Psoas muscle (tissue), 8 donors: Measurements from ENCODE around the gene OPRL1. TPM values are rescaled to one million over a fixed set of nuclear protein-coding genes. Genes with fewer than 3 reads are reported as not detected.

Source experiments
- ATAC-seq, 4 donors: fragments of 200-7000 bp; cut with Tn5 transposase; one replicate each; pipeline ENCODE4 v1.9.1; 2020; ENCODE audit warnings: moderate library complexity in 3 of 4, mild to moderate bottlenecking in 2 of 4
- DNase-seq, 2 donors: peaks; one replicate each; pipeline ENCODE4 v3.0.0-alpha.2; 2020
- H3K27ac ChIP-seq: fragments of 200-600 bp; one replicate; pipeline ENCODE4 v1.8.0; 2022
- H3K27me3 ChIP-seq, 3 donors: fragments of 200-600 bp in 1 of 3; one replicate each; pipeline versions ENCODE4 v1.6.1 to v1.8.0; 2013 to 2022; ENCODE audit warnings: low read length in 2 of 3, mild to moderate bottlenecking in 2 of 3, moderate library complexity in 1 of 3; ENCODE audit not compliant: insufficient read depth in 3 of 3
- H3K36me3 ChIP-seq, 2 donors: fragments of 200-600 bp in 1 of 2; one replicate each; pipeline versions ENCODE4 v1.6.1 to v1.8.0; 2013 to 2022; ENCODE audit warnings: low read depth in 1 of 2, mild to moderate bottlenecking in 1 of 2, moderate library complexity in 1 of 2; ENCODE audit not compliant: insufficient read depth in 1 of 2
- H3K4me1 ChIP-seq: fragments of 200-600 bp; one replicate; pipeline ENCODE4 v1.8.0; 2022
- H3K4me3 ChIP-seq: fragments of 200-600 bp; one replicate; pipeline ENCODE4 v1.8.0; 2022; ENCODE audit warnings: mild to moderate bottlenecking
- H3K9me3 ChIP-seq: fragments of 200-600 bp; one replicate; pipeline ENCODE4 v1.8.0; 2022
- WGBS, 3 donors: extraction: QIAGEN DNeasy Blood & Tissue Kit; methylation state at CpG; one replicate each; pipeline versions ENCODE4 v1.1.6 to v1.1.7; 2013; 5-methylcytosine and 5-hydroxymethylcytosine counted together
- intact Hi-C, 2 donors: fragments of 100-400 bp; cut with DNase I; formaldehyde crosslinking; loops; one replicate each; pipeline versions ENCODE4 v1.11.0 to v1.14.2; 2022
- polyA plus RNA-seq, 3 donors: library from polyadenylated mRNA; stranded (reverse); fragments of 200-250 nt; gene quantifications; one replicate each; pipeline ENCODE4 v1.2.3, GENCODE V29; 2013
- total RNA-seq, 4 donors: library from RNA; stranded (reverse); fragmentation: NEBNext Ultra II Directional in 2 of 4; extraction: Animal tissue kit (Norgen Biotek cat#: 25700) in 2 of 4; gene quantifications; one replicate each; pipeline versions ENCODE4 v1.2.1 to v1.2.4, GENCODE V29; 2021 to 2023
- TF ChIP-seq, protein P1 (sequence below): fragments of 200-600 bp; IDR thresholded peaks from one replicate; pipeline ENCODE4 v1.8.0; 2022; ENCODE audit warnings: antibody characterized with exemption
- donor health status: healthy with polysubstance abuse.
- donor health status: DM: no; HTN: no; CAD: no; lungs with moderate emphysema.
- donor health status: Bipolar disorder and iron deficiency.
- donor health status: healthy.
- donor health status: DM: yes; HTN: yes; CAD: no.
- donor health status: DM: no; HTN: no; CAD: no.
- donor health status: DM: no; HTN: no; CAD: no.
- donor health status: DM: yes; HTN: yes; CAD: no.

Gene OPRL1
- total and polyA plus RNA-seq, 7 donors: 0.03 to 0.94 (median 0.17) TPM

DNA sequence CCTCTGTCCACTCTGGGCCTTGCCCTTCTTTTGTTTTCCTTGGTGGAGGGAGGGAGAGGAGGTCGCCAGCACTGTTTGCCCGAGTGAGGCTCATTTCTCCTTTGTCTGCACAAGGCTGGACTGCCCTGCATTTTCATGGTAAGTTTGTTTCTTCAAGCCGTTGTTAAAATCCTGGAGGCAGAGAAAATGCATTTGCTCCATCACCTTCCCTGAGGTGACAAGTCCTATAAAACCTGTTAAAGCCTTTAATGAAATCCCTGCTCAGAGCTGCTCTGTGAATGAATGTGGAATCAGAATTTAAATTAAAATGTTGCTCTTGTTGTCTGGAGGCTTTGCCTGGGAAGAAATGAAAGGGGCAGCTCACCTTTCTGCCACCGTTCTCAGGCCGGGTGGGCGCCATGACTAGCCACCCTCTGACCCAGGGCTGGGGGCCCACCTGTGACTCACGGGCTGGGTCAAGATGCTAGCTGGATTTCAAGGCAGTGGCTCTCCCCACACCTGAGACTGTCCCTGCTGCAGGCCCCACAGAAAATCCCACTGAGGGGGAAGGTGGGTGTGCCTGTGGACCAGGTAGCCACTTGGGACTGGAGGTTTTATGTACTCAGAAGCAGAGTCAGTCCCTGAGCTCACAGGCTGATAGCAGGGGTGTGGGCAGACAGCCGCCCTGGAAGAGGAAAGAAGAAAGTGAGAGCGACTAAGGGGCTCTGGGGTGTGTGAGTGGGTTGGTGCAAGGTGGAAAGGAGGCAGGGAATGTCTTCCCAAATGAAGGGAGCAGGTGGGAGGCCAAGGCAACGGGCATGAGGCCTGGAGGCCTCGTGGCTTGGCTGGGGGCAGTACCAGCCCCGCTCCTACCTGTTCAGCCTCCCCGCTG lies 60.4 kb downstream of the OPRL1 start:
- TF ChIP-seq, protein P1, sequence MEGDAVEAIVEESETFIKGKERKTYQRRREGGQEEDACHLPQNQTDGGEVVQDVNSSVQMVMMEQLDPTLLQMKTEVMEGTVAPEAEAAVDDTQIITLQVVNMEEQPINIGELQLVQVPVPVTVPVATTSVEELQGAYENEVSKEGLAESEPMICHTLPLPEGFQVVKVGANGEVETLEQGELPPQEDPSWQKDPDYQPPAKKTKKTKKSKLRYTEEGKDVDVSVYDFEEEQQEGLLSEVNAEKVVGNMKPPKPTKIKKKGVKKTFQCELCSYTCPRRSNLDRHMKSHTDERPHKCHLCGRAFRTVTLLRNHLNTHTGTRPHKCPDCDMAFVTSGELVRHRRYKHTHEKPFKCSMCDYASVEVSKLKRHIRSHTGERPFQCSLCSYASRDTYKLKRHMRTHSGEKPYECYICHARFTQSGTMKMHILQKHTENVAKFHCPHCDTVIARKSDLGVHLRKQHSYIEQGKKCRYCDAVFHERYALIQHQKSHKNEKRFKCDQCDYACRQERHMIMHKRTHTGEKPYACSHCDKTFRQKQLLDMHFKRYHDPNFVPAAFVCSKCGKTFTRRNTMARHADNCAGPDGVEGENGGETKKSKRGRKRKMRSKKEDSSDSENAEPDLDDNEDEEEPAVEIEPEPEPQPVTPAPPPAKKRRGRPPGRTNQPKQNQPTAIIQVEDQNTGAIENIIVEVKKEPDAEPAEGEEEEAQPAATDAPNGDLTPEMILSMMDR: no peak
- 71 to 79% (median 75%) methylated on average over 13 of the region's 13 CpGs for WGBS, 3 donors
- H3K4me1 ChIP-seq: no peaks in the 10 kb centered on the region

DNA sequence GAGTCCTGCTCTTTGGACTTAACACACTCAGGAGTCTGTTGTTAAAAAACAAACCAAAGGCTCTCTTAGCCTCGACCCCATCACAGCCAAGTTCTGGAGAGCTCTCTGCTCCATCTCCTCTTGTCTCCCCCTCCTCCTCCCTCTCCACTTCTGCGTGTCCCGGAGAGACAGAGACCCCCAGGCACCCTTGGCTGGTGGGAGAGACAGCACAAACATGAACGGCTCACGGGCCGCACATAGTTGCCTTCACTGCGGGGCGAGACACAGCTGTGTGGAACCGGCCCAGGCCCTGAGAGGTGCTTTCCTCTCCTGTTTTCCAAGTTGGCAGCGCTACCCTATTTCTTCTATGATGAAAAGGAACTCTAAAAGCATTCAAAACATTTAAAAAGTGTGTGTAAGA lies 61.1 kb downstream of the OPRL1 start:
- Histone ChIP-seq H3K9me3 (no peaks in the 10 kb centered on the region), H3K4me1 (no peaks in the 10 kb centered on the region), H3K27me3 (peaks cover 0 to 21% (median 4%) of the 10 kb centered on the region in 3 donors), H3K36me3 (no peaks in the 10 kb centered on the region), H3K4me3 (no peak overlapping the region), H3K27ac (no peak overlapping the region)
- TF ChIP-seq, protein P1: no peak
- WGBS, 3 donors: 66 to 84% (median 69%) methylated on average over 10 of the region's 10 CpGs
- intact Hi-C loops: no loop called here
- DNase-seq (no peak), ATAC-seq (no peak)

More for the DNA sequence above, 60.4 kb downstream of the OPRL1 start:
- Histone ChIP-seq H3K27me3 (peaks cover 0 to 20% (median 8%) of the 10 kb centered on the region in 3 donors), H3K9me3 (no peaks in the 10 kb centered on the region), H3K27ac (no peak overlapping the region), H3K4me3 (no peak overlapping the region), H3K36me3 (no peaks in the 10 kb centered on the region)
- DNase-seq (no peak), ATAC-seq (no peak)
- intact Hi-C loops: no loop called here

DNA sequence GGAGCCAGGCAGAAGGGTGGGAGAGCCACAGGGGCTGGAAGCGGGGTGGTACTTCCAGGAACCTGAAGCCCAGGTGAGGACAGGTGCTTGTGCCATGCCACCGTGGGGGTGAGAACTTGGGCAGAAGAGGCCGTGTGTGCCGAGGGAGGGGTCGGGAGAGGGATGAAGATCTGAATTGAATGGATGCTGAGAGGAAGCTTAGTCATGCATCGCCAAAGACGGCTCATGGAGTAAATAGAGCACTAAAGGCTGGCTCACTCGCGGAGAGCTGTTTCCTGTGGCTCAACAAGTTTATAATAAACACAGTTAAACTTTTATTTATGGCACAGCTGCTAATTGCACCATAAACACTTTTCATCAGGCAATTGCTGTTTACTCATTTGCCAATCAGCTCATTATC lies 62.7 kb downstream of the OPRL1 start:
- H3K27ac ChIP-seq: no peak overlapping the region
- no peaks in the 10 kb centered on the region for H3K4me1 ChIP-seq
- H3K4me3 ChIP-seq: no peak overlapping the region
- no peaks in the 10 kb centered on the region for H3K36me3 ChIP-seq
- TF ChIP-seq, protein P1: no peak
- ATAC-seq: no peak
- intact Hi-C loops: no loop called here
- WGBS, 3 donors: 23 to 28% (median 26%) methylated on average over 9 of the region's 9 CpGs
- peaks cover 0 to 21% (median 4%) of the 10 kb centered on the region in 3 donors for H3K27me3 ChIP-seq
- no peaks in the 10 kb centered on the region for H3K9me3 ChIP-seq
- no peak for DNase-seq

DNA sequence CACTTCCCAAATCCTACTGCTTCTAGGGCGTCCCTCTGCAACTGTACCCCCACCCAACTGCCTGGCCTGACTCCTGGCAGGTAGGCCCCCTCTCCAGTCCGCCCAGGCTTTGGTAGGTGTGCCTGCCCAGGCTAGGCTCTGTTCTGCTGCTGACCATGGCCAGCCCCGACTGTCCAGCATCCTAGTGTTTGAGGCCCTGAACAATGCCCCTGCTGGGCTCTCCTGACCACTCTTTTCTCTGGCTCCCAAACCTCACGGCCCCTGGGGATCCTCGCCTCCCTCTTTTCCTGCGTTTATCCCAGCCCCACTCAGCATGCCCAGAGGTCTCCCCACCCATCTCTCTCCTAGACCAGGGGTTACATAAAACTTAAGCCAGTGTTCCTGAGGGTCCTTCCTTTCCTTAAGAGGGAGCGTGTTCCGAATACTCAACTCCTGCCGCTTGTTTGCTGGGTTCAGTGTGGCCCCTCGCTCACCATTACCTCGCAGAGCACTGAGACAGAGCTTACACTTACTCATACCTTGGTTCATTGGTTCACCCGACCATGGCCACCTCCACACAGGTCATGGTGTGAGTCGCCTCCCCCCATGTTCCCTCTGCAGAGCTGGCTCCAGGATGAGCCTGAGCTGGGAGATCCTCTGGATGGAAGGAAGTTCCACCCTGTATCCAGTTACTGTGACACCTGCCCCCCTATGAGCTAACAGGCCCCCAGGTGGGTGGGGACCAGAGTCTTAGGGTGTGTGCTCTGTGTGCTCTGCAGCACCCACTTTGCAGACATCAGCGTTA lies 63.3 kb downstream of the OPRL1 start:
- peaks cover 0 to 21% (median 4%) of the 10 kb centered on the region in 3 donors for H3K27me3 ChIP-seq
- intact Hi-C loops: no loop called here
- H3K9me3 ChIP-seq: no peaks in the 10 kb centered on the region
- DNase-seq (no peak), ATAC-seq (no peak)
- TF ChIP-seq, protein P1: no peak
- H3K4me3 ChIP-seq: no peak overlapping the region
- H3K36me3 ChIP-seq: no peaks in the 10 kb centered on the region
- H3K4me1 ChIP-seq: no peaks in the 10 kb centered on the region
- WGBS, 3 donors: 71 to 75% (median 72%) methylated on average over 14 of the region's 14 CpGs
- no peak overlapping the region for H3K27ac ChIP-seq
